Activated naive CD8-positive, alpha-beta T cell treated with anti-CD3 and anti-CD28 coated beads, Interleukin-2, amount 10 ng/mL, durations not matched to agents 7 days and 5 days (primary cell): ENCODE data around the gene TXNIP. TPM values are rescaled to one million over a fixed set of nuclear protein-coding genes. Genes with fewer than 3 reads are reported as not detected.

Experiments used
- ATAC-seq: fragments of 150-1000 bp; cut with Tn5 transposase; one replicate; pipeline ENCODE4 v1.10.0; 2021; ENCODE audit warnings: low read depth, moderate library complexity
- POLR2A ChIA-PET: fragments of 350-600 bp; sonication (Branson Sonifier 250); formaldehyde crosslinking; loops from one replicate; lab custom pipeline; 2021; ENCODE audit warnings: antibody characterized with exemption; lab: Charles Lee
- DNase-seq: peaks from one replicate; pipeline ENCODE4 v3.0.0; 2021
- H3K27ac Mint-ChIP-seq: one replicate; pipeline ENCODE4 v1.8.0; 2022; ENCODE audit warnings: mild to moderate bottlenecking, mixed read lengths
- H3K27me3 Mint-ChIP-seq: one replicate; pipeline ENCODE4 v1.8.0; 2022; ENCODE audit warnings: mild to moderate bottlenecking, moderate library complexity, mixed read lengths
- H3K36me3 Mint-ChIP-seq: one replicate; pipeline ENCODE4 v1.8.0; 2021; ENCODE audit warnings: mild to moderate bottlenecking, mixed read lengths
- H3K4me1 Mint-ChIP-seq: one replicate; pipeline ENCODE4 v1.8.0; 2021; ENCODE audit warnings: mixed read lengths
- H3K4me3 Mint-ChIP-seq: one replicate; pipeline ENCODE4 v1.8.0; 2022; ENCODE audit warnings: mild to moderate bottlenecking, moderate library complexity, mixed read lengths
- H3K9me3 Mint-ChIP-seq: one replicate; pipeline ENCODE4 v1.8.0; 2021; ENCODE audit warnings: mixed read lengths
- total RNA-seq, 2 experiments: library from RNA; stranded (reverse); gene quantifications; one replicate each; pipeline ENCODE4 v1.2.3, GENCODE V29; 2021

The TXNIP gene
- total RNA-seq, 2 experiments from 2014 or later = 678 to 725 TPM

GRCh38 chr1:145963265-145964019, 32.9 kb downstream of the TXNIP start:
- DNase-seq = no peak
- Mint-ChIP-seq H3K4me1 (peaks cover 46% of the 10 kb centered on the region), H3K36me3 (peaks cover 15% of the 10 kb centered on the region), H3K27me3 (no peaks in the 10 kb centered on the region), H3K9me3 (peaks cover 4% of the 10 kb centered on the region), H3K27ac (peak overlapping the region; percentile 94), H3K4me3 (peak overlapping the region; percentile 94)
- POLR2A ChIA-PET = interaction anchor here (1.0 to 6.8 kb wide), 15 partner anchors 9 to 140 kb away, joined by 3 to 76 read pairs (median 7); partner anchors contain the start of genes NUDT17, PEX11B, PIAS3 and POLR3C
- ATAC-seq = no peak

GRCh38 chr1:145962157-145963102, 33.9 kb downstream of the TXNIP start:
- ATAC-seq (no peak), DNase-seq (peak; percentile 54)
- peaks cover 49% of the 10 kb centered on the region for H3K4me1 Mint-ChIP-seq
- H3K27ac Mint-ChIP-seq = peak overlapping the region; percentile 78
- POLR2A ChIA-PET = interaction anchor here (0.7 to 6.8 kb wide), 8 partner anchors 16 to 117 kb away, joined by 3 to 76 read pairs (median 15); partner anchors contain the start of genes NUDT17, PEX11B, PIAS3 and RBM8A
- H3K4me3 Mint-ChIP-seq = peak overlapping the region; percentile 94
- no peaks in the 10 kb centered on the region for H3K27me3 Mint-ChIP-seq
- H3K36me3 Mint-ChIP-seq = peaks cover 7% of the 10 kb centered on the region
- no peaks in the 10 kb centered on the region for H3K9me3 Mint-ChIP-seq

- H3K4me3 Mint-ChIP-seq = peak overlapping the region; percentile 86
- peak overlapping the region; percentile 78 for H3K27ac Mint-ChIP-seq
- POLR2A ChIA-PET = interaction anchor here (1.0 to 6.8 kb wide), 5 partner anchors 34 to 138 kb away, joined by 3 to 76 read pairs (median 6); partner anchors contain the start of genes NUDT17, PEX11B, POLR3C and RBM8A
- H3K4me1 Mint-ChIP-seq = peaks cover 56% of the 10 kb centered on the region
- DNase-seq (peak; percentile 68), ATAC-seq (no peak)
- no peaks in the 10 kb centered on the region for H3K36me3 Mint-ChIP-seq
- no peaks in the 10 kb centered on the region for H3K27me3 Mint-ChIP-seq
- H3K9me3 Mint-ChIP-seq = no peaks in the 10 kb centered on the region
These were observed 34.8 kb downstream of the TXNIP start for GRCh38 chr1:145961425-145962156.

GRCh38 chr1:145961109-145961424, 35.3 kb downstream of the TXNIP start:
- DNase-seq = no peak
- H3K36me3 Mint-ChIP-seq = no peaks in the 10 kb centered on the region
- POLR2A ChIA-PET = interaction anchor here (1.1 to 6.8 kb wide), 6 partner anchors 34 to 137 kb away, joined by 4 to 76 read pairs (median 8); partner anchors contain the start of genes PEX11B, PIAS3, POLR3C and RBM8A
- no peak for ATAC-seq
- H3K4me3 Mint-ChIP-seq = peak overlapping the region; percentile 86
- H3K27ac Mint-ChIP-seq = peak overlapping the region; percentile 83
- H3K27me3 Mint-ChIP-seq = no peaks in the 10 kb centered on the region
- H3K9me3 Mint-ChIP-seq = no peaks in the 10 kb centered on the region
- H3K4me1 Mint-ChIP-seq = peaks cover 60% of the 10 kb centered on the region

- peak; percentile 66 for DNase-seq
- ATAC-seq = no peak
- peak overlapping the region; percentile 83 for H3K27ac Mint-ChIP-seq
- no peaks in the 10 kb centered on the region for H3K27me3 Mint-ChIP-seq
- POLR2A ChIA-PET = interaction anchor here (0.6 to 6.8 kb wide), 6 partner anchors 33 to 137 kb away, joined by 3 to 59 read pairs (median 6); partner anchors contain the start of genes PEX11B, PIAS3, POLR3C and RBM8A
- no peaks in the 10 kb centered on the region for H3K36me3 Mint-ChIP-seq
- H3K9me3 Mint-ChIP-seq = no peaks in the 10 kb centered on the region
- H3K4me3 Mint-ChIP-seq = peak overlapping the region; percentile 86
- peaks cover 65% of the 10 kb centered on the region for H3K4me1 Mint-ChIP-seq
These were observed 35.8 kb downstream of the TXNIP start for GRCh38 chr1:145960468-145961108.

GRCh38 chr1:145959957-145960467, 36.4 kb downstream of the TXNIP start:
- Mint-ChIP-seq H3K27me3 (no peaks in the 10 kb centered on the region), H3K4me1 (peaks cover 69% of the 10 kb centered on the region), H3K4me3 (peak overlapping the region; percentile 86), H3K9me3 (no peaks in the 10 kb centered on the region), H3K27ac (no peak overlapping the region), H3K36me3 (peaks cover 4% of the 10 kb centered on the region)
- POLR2A ChIA-PET = interaction anchor here (0.6 to 6.8 kb wide), 5 partner anchors 33 to 136 kb away, joined by 3 to 59 read pairs (median 5); partner anchors contain the start of genes PIAS3, POLR3C, RBM8A and RNF115
- ATAC-seq = no peak
- DNase-seq = no peak

- Mint-ChIP-seq H3K4me3 (peak overlapping the region; percentile 17), H3K27ac (peak overlapping the region; percentile 62), H3K4me1 (peaks cover 75% of the 10 kb centered on the region), H3K9me3 (no peaks in the 10 kb centered on the region), H3K36me3 (peaks cover 5% of the 10 kb centered on the region), H3K27me3 (no peaks in the 10 kb centered on the region)
- DNase-seq = no peak
- POLR2A ChIA-PET = interaction anchor here (1.6 to 6.8 kb wide), 4 partner anchors 32 to 37 kb away, joined by 9 to 61 read pairs (median 39); partner anchors contain the start of genes RBM8A and TXNIP
- no peak for ATAC-seq
These were observed 37.0 kb downstream of the TXNIP start for GRCh38 chr1:145959333-145959732.

GRCh38 chr1:145958734-145959133, 37.6 kb downstream of the TXNIP start:
- no peak for DNase-seq
- ATAC-seq = no peak
- peaks cover 74% of the 10 kb centered on the region for H3K4me1 Mint-ChIP-seq
- H3K9me3 Mint-ChIP-seq = no peaks in the 10 kb centered on the region
- POLR2A ChIA-PET = interaction anchor here (1.0 to 4.3 kb wide), 8 partner anchors 25 to 113 kb away, joined by 5 to 61 read pairs (median 12); partner anchors contain the start of genes NUDT17, PEX11B, RBM8A and TXNIP
- peaks cover 10% of the 10 kb centered on the region for H3K36me3 Mint-ChIP-seq
- H3K4me3 Mint-ChIP-seq = peak overlapping the region; percentile 84
- peak overlapping the region; percentile 73 for H3K27ac Mint-ChIP-seq
- no peaks in the 10 kb centered on the region for H3K27me3 Mint-ChIP-seq

- POLR2A ChIA-PET = interaction anchor here (0.6 to 4.3 kb wide), 19 partner anchors 9 to 112 kb away, joined by 3 to 61 read pairs (median 5); partner anchors contain the start of genes NUDT17, PEX11B, RBM8A and TXNIP
- Mint-ChIP-seq H3K36me3 (peaks cover 14% of the 10 kb centered on the region), H3K4me1 (peaks cover 66% of the 10 kb centered on the region), H3K9me3 (no peaks in the 10 kb centered on the region), H3K4me3 (peak within 1 kb of the TSS; percentile 99), H3K27me3 (no peaks in the 10 kb centered on the region), H3K27ac (peak within 1 kb of the TSS; percentile 94)
- DNase-seq = peak; percentile 89
- ATAC-seq = peak; percentile 90
These were observed 38.7 kb downstream of the TXNIP start, which contains the start of gene LIX1L for GRCh38 chr1:145957443-145958319. LIX1L (minus strand) TSS chr1:145958017; CDS start chr1:145957927, 90 bp downstream.

GRCh38 chr1:145956781-145957442, 39.5 kb downstream of the TXNIP start:
- peaks cover 18% of the 10 kb centered on the region for H3K36me3 Mint-ChIP-seq
- peak overlapping the region; percentile 94 for H3K27ac Mint-ChIP-seq
- peak overlapping the region; percentile 99 for H3K4me3 Mint-ChIP-seq
- no peaks in the 10 kb centered on the region for H3K27me3 Mint-ChIP-seq
- H3K4me1 Mint-ChIP-seq = peaks cover 66% of the 10 kb centered on the region
- DNase-seq (no peak), ATAC-seq (no peak)
- H3K9me3 Mint-ChIP-seq = no peaks in the 10 kb centered on the region
- POLR2A ChIA-PET = interaction anchor here (0.6 to 4.3 kb wide), 10 partner anchors 10 to 100 kb away, joined by 3 to 61 read pairs (median 5); partner anchors contain the start of genes RBM8A and TXNIP
